ENCODE data around the gene PUM1. TPM values are rescaled to one million over a fixed set of nuclear protein-coding genes. Genes with fewer than 3 reads are reported as not detected.
"Not testable (repeated sequence)": the region's sequence is repeated elsewhere in the genome, so short reads cannot be mapped to it uniquely, and the experiment has no call there.

The PUM1 gene
- polyA plus RNA-seq, 1 donor from 2014 or later = 88.0 TPM

- H3K4me3 Mint-ChIP-seq, H3K27me3 Mint-ChIP-seq, H3K9me3 Mint-ChIP-seq, H3K27ac Mint-ChIP-seq, H3K36me3 Mint-ChIP-seq: not testable (repeated sequence)
- H3K4me1 Mint-ChIP-seq = peaks cover 18 to 25% (median 20%) of the 10 kb centered on the region in 3 donors
Measured at GRCh38 chr1:30935758-30936157, 129.8 kb downstream of the PUM1 start.

- Mint-ChIP-seq H3K36me3 (no peaks in the 10 kb centered on the region), H3K4me3 (no peak overlapping the region), H3K9me3 (no peaks in the 10 kb centered on the region), H3K27ac (peak overlapping the region; percentile 7 to 94 (median 20)), H3K27me3 (no peaks in the 10 kb centered on the region), H3K4me1 (peaks cover 18 to 26% (median 20%) of the 10 kb centered on the region in 3 donors)
Measured at GRCh38 chr1:30934613-30935012, 130.9 kb downstream of the PUM1 start.

GRCh38 chr1:30933874-30934252 is 131.7 kb downstream of the PUM1 start:
- Mint-ChIP-seq H3K4me3 (peak overlapping the region in 1 of 4 donors; percentile 68), H3K4me1 (peaks cover 19 to 28% (median 20%) of the 10 kb centered on the region in 3 donors), H3K27me3 (no peaks in the 10 kb centered on the region), H3K27ac (peak overlapping the region; percentile 20 to 94 (median 35)), H3K36me3 (no peaks in the 10 kb centered on the region), H3K9me3 (no peaks in the 10 kb centered on the region)

- peak overlapping the region in 1 of 4 donors; percentile 1 for H3K4me3 Mint-ChIP-seq
- no peaks in the 10 kb centered on the region for H3K27me3 Mint-ChIP-seq
- peak overlapping the region in 1 of 3 donors; percentile 87 for H3K27ac Mint-ChIP-seq
- H3K36me3 Mint-ChIP-seq = no peaks in the 10 kb centered on the region
- H3K4me1 Mint-ChIP-seq = peaks cover 17 to 28% (median 20%) of the 10 kb centered on the region in 3 donors
- H3K9me3 Mint-ChIP-seq = no peaks in the 10 kb centered on the region
Measured at GRCh38 chr1:30930631-30931173, 134.8 kb downstream of the PUM1 start.

- H3K4me1 Mint-ChIP-seq = peaks cover 17 to 25% (median 17%) of the 10 kb centered on the region in 3 donors
- H3K27me3 Mint-ChIP-seq = no peaks in the 10 kb centered on the region
- peak overlapping the region in 1 of 3 donors; percentile 69 for H3K27ac Mint-ChIP-seq
- H3K36me3 Mint-ChIP-seq = no peaks in the 10 kb centered on the region
- H3K9me3 Mint-ChIP-seq = no peaks in the 10 kb centered on the region
- no peak overlapping the region for H3K4me3 Mint-ChIP-seq
Measured at GRCh38 chr1:30929944-30930525, 135.5 kb downstream of the PUM1 start.

GRCh38 chr1:30929135-30929889 is 136.2 kb downstream of the PUM1 start:
- H3K27me3 Mint-ChIP-seq = no peaks in the 10 kb centered on the region
- H3K4me1 Mint-ChIP-seq = peaks cover 12 to 19% (median 14%) of the 10 kb centered on the region in 3 donors
- H3K36me3 Mint-ChIP-seq = no peaks in the 10 kb centered on the region
- no peaks in the 10 kb centered on the region for H3K9me3 Mint-ChIP-seq
- no peak overlapping the region for H3K4me3 Mint-ChIP-seq
- H3K27ac Mint-ChIP-seq = peak overlapping the region in 1 of 3 donors; percentile 69

GRCh38 chr1:30928789-30929134 is 136.8 kb downstream of the PUM1 start:
- Mint-ChIP-seq H3K9me3 (no peaks in the 10 kb centered on the region), H3K36me3 (no peaks in the 10 kb centered on the region), H3K27me3 (no peaks in the 10 kb centered on the region), H3K27ac (no peak overlapping the region), H3K4me3 (no peak overlapping the region), H3K4me1 (peaks cover 9 to 13% (median 9%) of the 10 kb centered on the region in 3 donors)

- Mint-ChIP-seq H3K27me3 (no peaks in the 10 kb centered on the region), H3K9me3 (no peaks in the 10 kb centered on the region), H3K27ac (no peak overlapping the region), H3K4me3 (no peak overlapping the region), H3K36me3 (peaks cover 1% of the 10 kb centered on the region), H3K4me1 (peaks cover 6 to 8% (median 6%) of the 10 kb centered on the region in 3 donors)
Measured at GRCh38 chr1:30928171-30928570, 137.3 kb downstream of the PUM1 start.

GRCh38 chr1:30927448-30927847 is 138.1 kb downstream of the PUM1 start:
- Mint-ChIP-seq H3K27me3 (no peaks in the 10 kb centered on the region), H3K27ac (no peak overlapping the region), H3K4me1 (peaks cover 0 to 4% (median 1%) of the 10 kb centered on the region in 3 donors), H3K4me3 (no peak overlapping the region), H3K36me3 (peaks cover 1% of the 10 kb centered on the region), H3K9me3 (no peaks in the 10 kb centered on the region)

GRCh38 chr1:30923597-30923996 is 141.9 kb downstream of the PUM1 start:
- Mint-ChIP-seq H3K27ac (no peak overlapping the region), H3K36me3 (peaks cover 1% of the 10 kb centered on the region), H3K9me3 (no peaks in the 10 kb centered on the region), H3K4me1 (no peaks in the 10 kb centered on the region), H3K4me3 (no peak overlapping the region), H3K27me3 (peaks cover 5% of the 10 kb centered on the region)

GRCh38 chr1:30920827-30921226 is 144.7 kb downstream of the PUM1 start:
- no peaks in the 10 kb centered on the region for H3K9me3 Mint-ChIP-seq
- H3K27me3 Mint-ChIP-seq = peaks cover 5% of the 10 kb centered on the region
- peaks cover 4% of the 10 kb centered on the region for H3K36me3 Mint-ChIP-seq
- no peak overlapping the region for H3K27ac Mint-ChIP-seq
- H3K4me1 Mint-ChIP-seq = no peaks in the 10 kb centered on the region
- H3K4me3 Mint-ChIP-seq = no peak overlapping the region

- Mint-ChIP-seq H3K27ac (no peak overlapping the region), H3K27me3 (peaks cover 5% of the 10 kb centered on the region), H3K4me1 (no peaks in the 10 kb centered on the region), H3K36me3 (peaks cover 4% of the 10 kb centered on the region), H3K4me3 (no peak overlapping the region), H3K9me3 (no peaks in the 10 kb centered on the region)
Measured at GRCh38 chr1:30919025-30919881, 146.3 kb downstream of the PUM1 start.

GRCh38 chr1:30916296-30916695 is 149.2 kb downstream of the PUM1 start:
- H3K4me1 Mint-ChIP-seq = no peaks in the 10 kb centered on the region
- H3K27me3 Mint-ChIP-seq = peaks cover 7% of the 10 kb centered on the region
- no peak overlapping the region for H3K4me3 Mint-ChIP-seq
- H3K27ac Mint-ChIP-seq = no peak overlapping the region
- H3K9me3 Mint-ChIP-seq = no peaks in the 10 kb centered on the region
- peaks cover 2% of the 10 kb centered on the region for H3K36me3 Mint-ChIP-seq

- peaks cover 0 to 3% (median 0%) of the 10 kb centered on the region in 3 donors for H3K4me1 Mint-ChIP-seq
- peaks cover 3% of the 10 kb centered on the region for H3K27me3 Mint-ChIP-seq
- H3K4me3 Mint-ChIP-seq = no peak overlapping the region
- H3K9me3 Mint-ChIP-seq = no peaks in the 10 kb centered on the region
- H3K27ac Mint-ChIP-seq = no peak overlapping the region
- H3K36me3 Mint-ChIP-seq = peaks cover 2% of the 10 kb centered on the region
Measured at GRCh38 chr1:30915491-30916230, 149.9 kb downstream of the PUM1 start.

Data from IgD-negative memory B cell (primary cell).